Measurements from ENCODE around the gene DHX16. TPM values are rescaled to one million over a fixed set of nuclear protein-coding genes. Genes with fewer than 3 reads are reported as not detected.
A peak's percentile ranks its signal among the peaks of the same experiment; 100 is the strongest.

The DHX16 gene
- total and polyA plus RNA-seq, 9 of the 15 experiments (the other 6 are each of a cell fraction or from before 2014, with no cell fraction given), result 14.6 to 66.1 (median 47.5) TPM

GRCh38 chr6:30686908-30687658 lies 14.3 kb upstream of the DHX16 start (continued):
- 0 out of 2 replicates have a peak, but pooled peaks have one; percentile 4 for TF ChIP-seq ZFPM2 (CRISPR knock-in tag; IDR thresholded peaks at IDR 0.05)
- no peak for TF ChIP-seq ID3 (CRISPR knock-in tag; IDR thresholded peaks at IDR 0.05)
- TF ChIP-seq ID3 (tag; IDR thresholded peaks at IDR 0.05), result no peak
- peak; percentile 75 for TF ChIP-seq L3MBTL2 (IDR thresholded peaks at IDR 0.05)
- 0 out of 2 replicates have a peak, but pooled peaks have one; percentile 82 for TF ChIP-seq NCOA1 (IDR thresholded peaks at IDR 0.05; ENCODE audit: low read depth)
- 0 out of 2 replicates have a peak, but pooled peaks have one; percentile 69 for TF ChIP-seq ZNF830 (CRISPR knock-in tag; IDR thresholded peaks at IDR 0.05)
- no peak for TF ChIP-seq ZNF280B (CRISPR knock-in tag; IDR thresholded peaks at IDR 0.05)
- TF ChIP-seq, protein P1, sequence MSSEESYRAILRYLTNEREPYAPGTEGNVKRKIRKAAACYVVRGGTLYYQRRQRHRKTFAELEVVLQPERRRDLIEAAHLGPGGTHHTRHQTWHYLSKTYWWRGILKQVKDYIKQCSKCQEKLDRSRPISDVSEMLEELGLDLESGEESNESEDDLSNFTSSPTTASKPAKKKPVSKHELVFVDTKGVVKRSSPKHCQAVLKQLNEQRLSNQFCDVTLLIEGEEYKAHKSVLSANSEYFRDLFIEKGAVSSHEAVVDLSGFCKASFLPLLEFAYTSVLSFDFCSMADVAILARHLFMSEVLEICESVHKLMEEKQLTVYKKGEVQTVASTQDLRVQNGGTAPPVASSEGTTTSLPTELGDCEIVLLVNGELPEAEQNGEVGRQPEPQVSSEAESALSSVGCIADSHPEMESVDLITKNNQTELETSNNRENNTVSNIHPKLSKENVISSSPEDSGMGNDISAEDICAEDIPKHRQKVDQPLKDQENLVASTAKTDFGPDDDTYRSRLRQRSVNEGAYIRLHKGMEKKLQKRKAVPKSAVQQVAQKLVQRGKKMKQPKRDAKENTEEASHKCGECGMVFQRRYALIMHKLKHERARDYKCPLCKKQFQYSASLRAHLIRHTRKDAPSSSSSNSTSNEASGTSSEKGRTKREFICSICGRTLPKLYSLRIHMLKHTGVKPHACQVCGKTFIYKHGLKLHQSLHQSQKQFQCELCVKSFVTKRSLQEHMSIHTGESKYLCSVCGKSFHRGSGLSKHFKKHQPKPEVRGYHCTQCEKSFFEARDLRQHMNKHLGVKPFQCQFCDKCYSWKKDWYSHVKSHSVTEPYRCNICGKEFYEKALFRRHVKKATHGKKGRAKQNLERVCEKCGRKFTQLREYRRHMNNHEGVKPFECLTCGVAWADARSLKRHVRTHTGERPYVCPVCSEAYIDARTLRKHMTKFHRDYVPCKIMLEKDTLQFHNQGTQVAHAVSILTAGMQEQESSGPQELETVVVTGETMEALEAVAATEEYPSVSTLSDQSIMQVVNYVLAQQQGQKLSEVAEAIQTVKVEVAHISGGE (CRISPR knock-in tag; IDR thresholded peaks at IDR 0.05), result peak in 1 of 3 experiments; percentile 72; a peak in 1 of 6 replicates
- peak; percentile 96 for TF ChIP-seq HDAC2 (IDR thresholded peaks at IDR 0.05)
- TF ChIP-seq, protein P2, sequence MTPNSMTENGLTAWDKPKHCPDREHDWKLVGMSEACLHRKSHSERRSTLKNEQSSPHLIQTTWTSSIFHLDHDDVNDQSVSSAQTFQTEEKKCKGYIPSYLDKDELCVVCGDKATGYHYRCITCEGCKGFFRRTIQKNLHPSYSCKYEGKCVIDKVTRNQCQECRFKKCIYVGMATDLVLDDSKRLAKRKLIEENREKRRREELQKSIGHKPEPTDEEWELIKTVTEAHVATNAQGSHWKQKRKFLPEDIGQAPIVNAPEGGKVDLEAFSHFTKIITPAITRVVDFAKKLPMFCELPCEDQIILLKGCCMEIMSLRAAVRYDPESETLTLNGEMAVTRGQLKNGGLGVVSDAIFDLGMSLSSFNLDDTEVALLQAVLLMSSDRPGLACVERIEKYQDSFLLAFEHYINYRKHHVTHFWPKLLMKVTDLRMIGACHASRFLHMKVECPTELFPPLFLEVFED (CRISPR knock-in tag; conservative IDR thresholded peaks at IDR 0.05), result peak; percentile 32
- no peak for TF ChIP-seq NCOR1 (IDR thresholded peaks at IDR 0.05)
- TF ChIP-seq CHD1 (IDR thresholded peaks at IDR 0.05; ENCODE audit: low read length), result peak; percentile 26
- TF ChIP-seq ZNF184 (CRISPR knock-in tag; IDR thresholded peaks at IDR 0.05), result no peak
- peak; percentile 64; the same call in 1 of the 2 replicates for TF ChIP-seq CREB5 (CRISPR knock-in tag; IDR thresholded peaks at IDR 0.05)
- TF ChIP-seq C11orf30 (IDR thresholded peaks at IDR 0.05; ENCODE audit: low read depth), result no peak
- TF ChIP-seq OTX1 (CRISPR knock-in tag; IDR thresholded peaks at IDR 0.05), result peak; percentile 76
- TF ChIP-seq ETV1 (tag; conservative IDR thresholded peaks at IDR 0.05; ENCODE audit: low read depth), result peak; percentile 57
- no peak for TF ChIP-seq ZNF79 (CRISPR knock-in tag; IDR thresholded peaks at IDR 0.05; ENCODE audit: low read depth)

Data from K562 (cell line).